LNCAP (cell line): ENCODE data around the gene ZNF777.

ENCODE experiments used
- TF ChIP-seq, protein P1 (sequence below): fragments of 450-650 bp; IDR thresholded peaks from 2 replicates; pipeline ENCODE4 v1.5.1; 2017; ENCODE audit warnings: mild to moderate bottlenecking

ZNF777 gene

GRCh38 chr7:149463500-149464161, 2.8 kb upstream of the ZNF777 start:
- TF ChIP-seq, protein P1, sequence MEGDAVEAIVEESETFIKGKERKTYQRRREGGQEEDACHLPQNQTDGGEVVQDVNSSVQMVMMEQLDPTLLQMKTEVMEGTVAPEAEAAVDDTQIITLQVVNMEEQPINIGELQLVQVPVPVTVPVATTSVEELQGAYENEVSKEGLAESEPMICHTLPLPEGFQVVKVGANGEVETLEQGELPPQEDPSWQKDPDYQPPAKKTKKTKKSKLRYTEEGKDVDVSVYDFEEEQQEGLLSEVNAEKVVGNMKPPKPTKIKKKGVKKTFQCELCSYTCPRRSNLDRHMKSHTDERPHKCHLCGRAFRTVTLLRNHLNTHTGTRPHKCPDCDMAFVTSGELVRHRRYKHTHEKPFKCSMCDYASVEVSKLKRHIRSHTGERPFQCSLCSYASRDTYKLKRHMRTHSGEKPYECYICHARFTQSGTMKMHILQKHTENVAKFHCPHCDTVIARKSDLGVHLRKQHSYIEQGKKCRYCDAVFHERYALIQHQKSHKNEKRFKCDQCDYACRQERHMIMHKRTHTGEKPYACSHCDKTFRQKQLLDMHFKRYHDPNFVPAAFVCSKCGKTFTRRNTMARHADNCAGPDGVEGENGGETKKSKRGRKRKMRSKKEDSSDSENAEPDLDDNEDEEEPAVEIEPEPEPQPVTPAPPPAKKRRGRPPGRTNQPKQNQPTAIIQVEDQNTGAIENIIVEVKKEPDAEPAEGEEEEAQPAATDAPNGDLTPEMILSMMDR: no peak

GRCh38 chr7:149462101-149462520, 1.2 kb upstream of the ZNF777 start:
- TF ChIP-seq, protein P1: no peak

- TF ChIP-seq, protein P1: no peak
Measured at GRCh38 chr7:149459540-149460452, 1.1 kb downstream of the ZNF777 start.

- TF ChIP-seq, protein P1: no peak
Measured at GRCh38 chr7:149459201-149459539, 1.7 kb downstream of the ZNF777 start.

DNA sequence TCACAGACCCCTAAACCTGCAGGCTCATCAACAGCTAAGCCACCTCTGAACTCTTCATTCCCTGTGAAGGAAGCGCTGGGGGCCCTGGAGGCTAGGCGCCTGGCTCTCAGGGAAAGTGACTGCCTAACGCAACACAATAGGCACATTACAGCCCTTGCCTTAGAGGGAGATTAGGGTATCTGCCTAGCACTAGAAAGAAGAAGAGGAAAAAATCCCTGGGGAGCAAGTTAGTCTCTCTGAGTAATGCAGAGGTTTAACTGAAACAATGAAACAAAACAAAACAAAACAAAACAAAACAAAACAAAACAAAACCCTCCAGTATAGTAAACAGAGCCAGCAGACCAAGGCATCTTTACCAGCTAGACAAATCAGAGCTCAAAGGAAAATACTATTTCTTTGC, 2.6 kb downstream of the ZNF777 start:
- TF ChIP-seq, protein P1: no peak

- TF ChIP-seq, protein P1: no peak
Measured at GRCh38 chr7:149457766-149458165, 3.1 kb downstream of the ZNF777 start.

- TF ChIP-seq, protein P1: no peak
Measured at GRCh38 chr7:149456506-149457421, 4.1 kb downstream of the ZNF777 start.
